Mucosa of stomach (tissue), 1 donor: ENCODE results near the gene HOXB13.

Source experiments
- H3K27me3 ChIP-seq: one replicate; pipeline ENCODE4 v1.7.0; 2013; ENCODE audit warnings: mild to moderate bottlenecking, low read length; ENCODE audit not compliant: control insufficient read depth, insufficient read depth
- H3K36me3 ChIP-seq: one replicate; pipeline ENCODE4 v1.7.0; 2013; ENCODE audit warnings: low read length; ENCODE audit not compliant: control insufficient read depth, insufficient read depth
- H3K4me1 ChIP-seq: one replicate; pipeline ENCODE4 v1.7.0; 2013; ENCODE audit warnings: mild to moderate bottlenecking, low read length; ENCODE audit not compliant: control insufficient read depth, insufficient read depth
- H3K4me3 ChIP-seq: one replicate; pipeline ENCODE4 v1.7.0; 2013; ENCODE audit warnings: low read length
- H3K9ac ChIP-seq: one replicate; pipeline ENCODE4 v1.7.0; 2013; ENCODE audit warnings: mild to moderate bottlenecking, low read length, moderate library complexity
- H3K9me3 ChIP-seq: one replicate; pipeline ENCODE4 v1.7.0; 2013; ENCODE audit warnings: mild to moderate bottlenecking, low read length, moderate library complexity; ENCODE audit not compliant: control insufficient read depth
- donor health status: Pancreatic carcinoma.

HOXB13 gene

DNA sequence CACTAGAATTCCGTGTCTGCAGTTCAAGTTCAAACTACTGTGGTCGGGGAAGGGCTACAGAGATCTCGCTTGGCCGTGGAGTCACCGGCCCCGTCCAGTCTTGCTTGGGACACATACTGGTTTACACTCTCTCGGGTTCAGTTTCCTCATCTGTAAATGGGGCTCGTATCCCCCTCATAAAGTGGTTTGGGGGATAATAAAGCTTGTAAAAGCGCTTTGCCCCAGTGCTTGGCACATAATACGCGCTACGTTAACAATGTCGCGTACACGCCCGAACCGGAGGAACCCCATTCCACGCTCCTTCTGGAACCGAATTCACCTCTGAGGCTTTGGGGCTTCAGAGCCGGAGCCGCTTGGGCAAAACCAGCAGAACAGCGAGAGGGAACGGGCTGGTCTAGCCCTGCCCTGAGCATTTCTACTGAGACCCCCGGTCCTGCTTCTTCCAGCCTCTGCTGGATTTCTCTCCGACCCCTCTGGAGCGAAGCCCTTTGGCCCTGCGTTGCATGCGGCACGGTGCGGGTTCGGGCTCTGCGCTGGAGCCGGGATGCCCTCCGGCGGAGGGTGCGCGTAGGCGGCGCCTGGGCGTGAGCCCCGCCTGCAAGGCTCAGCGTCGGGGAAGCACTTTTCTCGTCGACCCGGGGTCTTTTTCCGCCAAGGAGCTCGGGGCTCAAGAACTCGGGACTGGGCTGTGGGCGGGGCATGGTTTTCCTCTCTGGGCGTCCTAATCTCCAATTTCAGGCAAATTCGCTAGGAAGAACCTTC lies 26.1 kb upstream of the HOXB13 start:
- Histone ChIP-seq H3K4me3 (no peak overlapping the region), H3K4me1 (peaks cover 15% of the 10 kb centered on the region), H3K9ac (no peak overlapping the region), H3K27me3 (peaks cover 70% of the 10 kb centered on the region), H3K36me3 (no peaks in the 10 kb centered on the region), H3K9me3 (no peaks in the 10 kb centered on the region)

DNA sequence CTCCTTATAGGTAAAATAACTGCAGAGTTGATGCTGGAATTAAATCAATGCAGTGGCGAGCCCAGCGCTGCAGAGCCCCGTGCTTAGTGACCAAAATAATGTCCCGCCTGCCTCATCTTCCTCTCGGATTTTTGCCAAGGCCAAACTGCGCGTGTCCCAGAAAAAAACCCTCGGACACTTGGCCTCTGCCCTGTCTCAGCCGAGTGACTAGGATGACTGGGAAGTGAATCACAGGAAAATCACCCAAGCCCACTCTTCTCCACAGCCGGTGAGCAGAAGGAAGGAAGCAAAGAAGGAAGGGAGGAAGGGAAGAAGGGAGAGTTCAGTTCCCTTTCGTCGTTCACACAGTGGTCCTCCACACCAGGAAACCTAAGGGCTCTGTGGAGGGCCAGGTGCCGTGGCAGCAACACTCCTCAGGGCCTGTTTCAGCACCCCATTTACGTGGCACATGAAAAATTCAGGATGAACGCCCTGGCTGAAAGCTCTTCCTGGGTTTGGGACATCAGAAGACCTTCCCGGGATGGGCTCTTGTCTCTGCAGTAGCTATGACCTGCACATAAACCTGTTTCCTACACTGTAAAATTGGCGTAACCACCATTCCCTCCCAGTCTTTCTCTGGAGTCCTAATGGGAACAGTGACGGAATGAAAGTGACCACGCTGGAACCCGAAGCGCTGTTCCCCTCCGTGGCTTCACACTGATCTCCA lies 25.4 kb upstream of the HOXB13 start:
- no peaks in the 10 kb centered on the region for H3K36me3 ChIP-seq
- peaks cover 15% of the 10 kb centered on the region for H3K4me1 ChIP-seq
- no peak overlapping the region for H3K4me3 ChIP-seq
- H3K27me3 ChIP-seq, result peaks cover 77% of the 10 kb centered on the region
- H3K9me3 ChIP-seq, result no peaks in the 10 kb centered on the region
- no peak overlapping the region for H3K9ac ChIP-seq

GRCh38 chr17:48752399-48753288 lies 24.1 kb upstream of the HOXB13 start:
- Histone ChIP-seq H3K9me3 (no peaks in the 10 kb centered on the region), H3K9ac (no peak overlapping the region), H3K27me3 (peaks cover 90% of the 10 kb centered on the region), H3K4me3 (no peak overlapping the region), H3K36me3 (no peaks in the 10 kb centered on the region), H3K4me1 (peaks cover 15% of the 10 kb centered on the region)

- Histone ChIP-seq H3K9ac (no peak overlapping the region), H3K36me3 (no peaks in the 10 kb centered on the region), H3K4me3 (no peak overlapping the region), H3K9me3 (no peaks in the 10 kb centered on the region), H3K27me3 (peaks cover 97% of the 10 kb centered on the region), H3K4me1 (peaks cover 10% of the 10 kb centered on the region)
Measured at GRCh38 chr17:48751733-48752398, 23.3 kb upstream of the HOXB13 start.

GRCh38 chr17:48751172-48751571 lies 22.6 kb upstream of the HOXB13 start:
- Histone ChIP-seq H3K36me3 (no peaks in the 10 kb centered on the region), H3K27me3 (peaks cover 99% of the 10 kb centered on the region), H3K9ac (no peak overlapping the region), H3K4me3 (no peak overlapping the region), H3K9me3 (no peaks in the 10 kb centered on the region), H3K4me1 (peaks cover 10% of the 10 kb centered on the region)

- Histone ChIP-seq H3K36me3 (no peaks in the 10 kb centered on the region), H3K9ac (no peak overlapping the region), H3K4me3 (no peak overlapping the region), H3K9me3 (no peaks in the 10 kb centered on the region), H3K4me1 (peaks cover 6% of the 10 kb centered on the region), H3K27me3 (peaks cover 99% of the 10 kb centered on the region)
Measured at GRCh38 chr17:48749621-48750553, 21.3 kb upstream of the HOXB13 start.

GRCh38 chr17:48748718-48749566 lies 20.4 kb upstream of the HOXB13 start:
- H3K9me3 ChIP-seq, result no peaks in the 10 kb centered on the region
- H3K27me3 ChIP-seq, result peaks cover 98% of the 10 kb centered on the region
- H3K9ac ChIP-seq, result no peak overlapping the region
- no peaks in the 10 kb centered on the region for H3K36me3 ChIP-seq
- no peaks in the 10 kb centered on the region for H3K4me1 ChIP-seq
- no peak overlapping the region for H3K4me3 ChIP-seq

DNA sequence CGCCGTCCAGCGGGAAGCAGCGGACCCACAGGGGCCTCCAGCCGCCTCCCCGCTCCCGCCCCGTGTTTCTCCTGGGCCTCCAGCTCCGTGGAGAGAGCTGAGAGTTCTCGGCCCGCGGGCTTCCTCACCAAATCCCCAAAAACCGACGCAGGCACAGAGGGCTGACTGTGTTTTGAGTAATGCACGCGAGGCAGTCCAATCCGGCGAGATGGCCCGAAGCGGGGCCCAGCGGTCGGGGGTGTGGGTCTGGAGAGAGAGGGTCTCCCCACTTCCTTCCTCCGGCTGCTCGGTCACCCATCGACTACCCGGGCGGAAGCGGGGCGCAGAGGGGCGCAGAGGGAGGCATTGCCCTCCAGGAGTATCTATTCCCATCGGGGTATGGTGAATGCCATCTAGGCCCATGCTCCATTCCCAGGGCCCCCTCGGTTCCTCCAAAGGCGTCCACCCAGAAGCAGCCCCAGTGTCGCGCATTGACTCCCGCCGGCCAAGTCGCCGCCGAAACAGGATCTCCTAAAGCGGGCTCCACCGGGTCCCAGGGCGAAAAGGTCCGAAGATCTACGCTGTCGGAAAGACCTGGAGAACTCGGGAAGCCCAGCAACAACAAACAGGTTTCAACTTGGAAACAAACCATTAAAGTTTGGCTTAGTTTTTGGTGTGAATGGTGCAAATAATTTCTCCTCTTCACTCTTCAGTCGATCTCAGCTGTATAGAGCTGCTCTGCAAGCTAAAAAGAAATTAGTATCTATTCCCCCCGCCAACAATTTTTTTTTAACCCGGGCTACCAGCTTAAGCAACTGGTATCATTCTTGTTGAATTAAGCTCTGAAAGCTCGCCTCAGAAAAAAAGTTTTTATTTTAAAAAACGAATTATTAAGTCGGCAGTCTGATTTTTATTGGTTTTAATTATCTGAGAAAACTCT lies 19.2 kb upstream of the HOXB13 start:
- H3K27me3 ChIP-seq, result peaks cover 98% of the 10 kb centered on the region
- H3K9ac ChIP-seq, result no peak overlapping the region
- no peak overlapping the region for H3K4me3 ChIP-seq

DNA sequence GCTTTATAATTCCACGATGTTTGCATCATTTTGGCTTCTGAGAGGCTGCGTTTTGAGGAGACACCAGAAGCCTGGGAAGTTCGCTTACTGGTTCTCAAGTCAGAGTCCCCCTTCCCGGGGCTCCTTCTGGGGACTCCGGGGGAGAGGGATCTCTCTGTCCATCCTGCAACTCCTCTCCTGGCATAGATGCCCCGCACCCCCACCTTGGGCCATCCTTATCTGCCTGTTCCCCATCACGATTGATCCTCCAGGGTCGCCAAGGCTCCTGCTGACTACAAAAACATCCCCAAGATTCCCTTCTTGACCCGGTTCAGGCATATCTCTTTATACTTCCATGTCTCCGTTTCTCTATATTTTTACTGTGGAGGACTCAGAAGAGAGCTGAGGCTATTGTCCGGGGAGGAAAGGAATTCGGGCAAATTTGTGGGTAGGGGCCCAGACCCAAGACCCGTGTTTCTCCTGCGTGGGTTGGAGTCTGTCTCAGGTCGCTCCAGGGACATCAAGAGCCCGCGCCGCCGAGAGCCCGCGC lies 18.4 kb upstream of the HOXB13 start:
- H3K4me1 ChIP-seq, result no peaks in the 10 kb centered on the region
- H3K9me3 ChIP-seq, result no peaks in the 10 kb centered on the region
- peaks cover 98% of the 10 kb centered on the region for H3K27me3 ChIP-seq
- H3K36me3 ChIP-seq, result no peaks in the 10 kb centered on the region
- no peak overlapping the region for H3K9ac ChIP-seq
- H3K4me3 ChIP-seq, result no peak overlapping the region

More for the DNA sequence above, 19.2 kb upstream of the HOXB13 start:
- Histone ChIP-seq H3K9me3 (no peaks in the 10 kb centered on the region), H3K4me1 (no peaks in the 10 kb centered on the region), H3K36me3 (no peaks in the 10 kb centered on the region)
